Neural cell (in vitro differentiated cells): ENCODE results near the gene SEMA3B. TPM values are rescaled to one million over a fixed set of nuclear protein-coding genes. Genes with fewer than 3 reads are reported as not detected.
A peak's percentile ranks its signal among the peaks of the same experiment; 100 is the strongest.

Experiments
- H2AFZ ChIP-seq: fragments of 200-600, 300-800 bp; sonication (generic), shearing (Covaris generic); 2 replicates; pipeline ENCODE4 v1.6.0; 2014; ENCODE audit warnings: low read depth, mild to moderate bottlenecking, antibody characterized with exemption, low read length, moderate library complexity
- H3F3A ChIP-seq: fragments of 200-600 bp; shearing (Covaris generic); 2 replicates; pipeline ENCODE4 v1.6.1; 2016; ENCODE audit warnings: mild to moderate bottlenecking, moderate library complexity, mixed read lengths, antibody characterized with exemption, low read length; ENCODE audit not compliant: insufficient read depth, poor library complexity, severe bottlenecking
- H3K27ac ChIP-seq: fragments of 200-600, 300-800 bp; sonication (generic), shearing (Covaris generic); 2 replicates; pipeline ENCODE4 v1.5.1; 2014; ENCODE audit warnings: mild to moderate bottlenecking, low read length, moderate library complexity
- H3K27me3 ChIP-seq: fragments of 300-800, 200-600 bp; sonication (generic), shearing (Covaris generic); 2 replicates; pipeline ENCODE4 v1.6.0; 2014; ENCODE audit warnings: mild to moderate bottlenecking, low read depth, low read length, moderate library complexity; ENCODE audit not compliant: insufficient read depth
- H3K36me3 ChIP-seq: fragments of 300-800, 200-600 bp; sonication (generic), shearing (Covaris generic); 2 replicates; pipeline ENCODE4 v1.5.1; 2014; ENCODE audit warnings: mild to moderate bottlenecking, antibody characterized with exemption, low read length, moderate library complexity; ENCODE audit not compliant: insufficient read depth
- H3K4me2 ChIP-seq: fragments of 300-800, 200-600 bp; sonication (generic), shearing (Covaris generic); 2 replicates; pipeline ENCODE4 v1.6.0; 2014; ENCODE audit warnings: mild to moderate bottlenecking, low read length
- H3K4me3 ChIP-seq: fragments of 300-800, 200-600 bp; sonication (generic), shearing (Covaris generic); 2 replicates; pipeline ENCODE4 v1.5.1; 2014; ENCODE audit warnings: mild to moderate bottlenecking, low read length, moderate library complexity
- H3K79me2 ChIP-seq: fragments of 200-600 bp; shearing (Covaris generic); replicated peaks from 2 replicates; pipeline ENCODE4 v1.6.0; 2014; ENCODE audit warnings: mild to moderate bottlenecking, low read length, moderate library complexity; ENCODE audit not compliant: insufficient read depth
- H3K9ac ChIP-seq: fragments of 300-800, 200-600 bp; sonication (generic), shearing (Covaris generic); 2 replicates; pipeline ENCODE4 v1.6.1; 2016; ENCODE audit warnings: mild to moderate bottlenecking, low read length, mixed read lengths
- H3K9me2 ChIP-seq: fragments of 200-600 bp; shearing (Covaris generic); 2 replicates; pipeline ENCODE4 v1.6.1; 2016; ENCODE audit warnings: mild to moderate bottlenecking, low read length, mixed read lengths; ENCODE audit not compliant: insufficient read depth
- H3K9me3 ChIP-seq: fragments of 200-600, 300-800 bp; sonication (generic), shearing (Covaris generic); 2 replicates; pipeline ENCODE4 v1.6.1; 2016; ENCODE audit warnings: mild to moderate bottlenecking, mixed run types, low read length, moderate library complexity, mixed read lengths
- H4K20me1 ChIP-seq: fragments of 200-600 bp; shearing (Covaris generic); 2 replicates; pipeline ENCODE4 v1.6.1; 2016; ENCODE audit warnings: mild to moderate bottlenecking, mixed run types; ENCODE audit not compliant: insufficient read depth
- CTCF ChIP-seq: fragments of 450-650 bp; IDR thresholded peaks from 2 replicates; pipeline ENCODE4 v1.5.1; 2014; ENCODE audit warnings: antibody characterized with exemption, mild to moderate bottlenecking, moderate library complexity; ENCODE audit not compliant: poor library complexity, severe bottlenecking
- EP300 ChIP-seq: fragments of 450-650 bp; conservative IDR thresholded peaks from 2 replicates; pipeline ENCODE4 v1.6.1; 2014; ENCODE audit warnings: antibody characterized with exemption, mild to moderate bottlenecking, moderate library complexity; ENCODE audit not compliant: poor library complexity, severe bottlenecking
- EZH2 ChIP-seq: fragments of 200-600, 300-800 bp; shearing (Covaris generic), sonication (generic); IDR thresholded peaks from 2 replicates; pipeline ENCODE4 v1.6.1; 2014; ENCODE audit warnings: antibody characterized with exemption, low read length, borderline replicate concordance, mild to moderate bottlenecking; ENCODE audit not compliant: insufficient read depth, poor library complexity, severe bottlenecking
- MXI1 ChIP-seq: fragments of 450-650 bp; conservative IDR thresholded peaks from 2 replicates; pipeline ENCODE4 v1.6.1; 2014; ENCODE audit warnings: antibody characterized with exemption, mild to moderate bottlenecking; ENCODE audit not compliant: poor library complexity, severe bottlenecking
- POLR2AphosphoS5 ChIP-seq: IDR thresholded peaks from 2 replicates; pipeline ENCODE4 v1.6.1; 2012
- RAD21 ChIP-seq: fragments of 450-650 bp; conservative IDR thresholded peaks from 2 replicates; pipeline ENCODE4 v1.6.1; 2014; ENCODE audit warnings: antibody characterized with exemption, mild to moderate bottlenecking, moderate library complexity
- REST ChIP-seq: IDR thresholded peaks from 2 replicates; pipeline ENCODE4 v1.6.1; 2012; ENCODE audit warnings: borderline replicate concordance
- SMC3 ChIP-seq: fragments of 450-650 bp; conservative IDR thresholded peaks from 2 replicates; pipeline ENCODE4 v1.6.1; 2014; ENCODE audit warnings: antibody characterized with exemption, mild to moderate bottlenecking, moderate library complexity; ENCODE audit not compliant: poor library complexity
- TAF1 ChIP-seq: IDR thresholded peaks from 2 replicates; pipeline ENCODE4 v1.6.1; 2012; ENCODE audit warnings: low read depth
- polyA plus RNA-seq: library from polyadenylated mRNA; depleted of rRNA; stranded (reverse); fragments of >200 nt; gene quantifications from 2 replicates; pipeline ENCODE4 v1.2.3, GENCODE V29; 2014

SEMA3B gene
- polyA plus RNA-seq, 1 donor from 2014 or later, result 7.8 TPM

GRCh38 chr3:50224639-50225038, 44.3 kb upstream of the SEMA3B start:
- H2AFZ ChIP-seq, result no peak overlapping the region
- H3K79me2 ChIP-seq, result no peaks in the 10 kb centered on the region
- no peak overlapping the region for H3K4me2 ChIP-seq
- no peaks in the 10 kb centered on the region for H3K9me3 ChIP-seq
- no peaks in the 10 kb centered on the region for H3K36me3 ChIP-seq
- H3K9ac ChIP-seq, result no peak overlapping the region
- H3K27ac ChIP-seq, result no peak overlapping the region
- no peak overlapping the region for H3K4me3 ChIP-seq
- H3K9me2 ChIP-seq, result no peaks in the 10 kb centered on the region
- H3K27me3 ChIP-seq, result no peaks in the 10 kb centered on the region
- H3F3A ChIP-seq, result no peaks in the 10 kb centered on the region
- TF ChIP-seq CTCF (no peak), EP300 (no peak), MXI1 (no peak), TAF1 (no peak), SMC3 (no peak), EZH2 (no peak), POLR2AphosphoS5 (no peak), REST (no peak), RAD21 (no peak)
- H4K20me1 ChIP-seq, result no peaks in the 10 kb centered on the region

- Histone ChIP-seq H3K9me3 (no peaks in the 10 kb centered on the region), H3K4me3 (peak overlapping the region; percentile 73), H3K9me2 (no peaks in the 10 kb centered on the region), H2AFZ (peak overlapping the region; percentile 29), H3K36me3 (no peaks in the 10 kb centered on the region), H3K79me2 (no peaks in the 10 kb centered on the region), H4K20me1 (no peaks in the 10 kb centered on the region), H3K4me2 (no peak overlapping the region), H3K27ac (peak overlapping the region; percentile 42), H3K27me3 (no peaks in the 10 kb centered on the region), H3F3A (no peaks in the 10 kb centered on the region), H3K9ac (peak overlapping the region; percentile 89)
- TF ChIP-seq EZH2, result no peak
- no peak for TF ChIP-seq TAF1
- TF ChIP-seq REST, result no peak
- TF ChIP-seq EP300, result no peak
- TF ChIP-seq MXI1, result no peak
Measured at GRCh38 chr3:50226888-50227389, 42.0 kb upstream of the SEMA3B start.
